Keratinocyte (primary cell): Measurements from ENCODE around the gene PRDM7. TPM values are rescaled to one million over a fixed set of nuclear protein-coding genes. Genes with fewer than 3 reads are reported as not detected.

Experiments
- DNase-seq: peaks from one replicate; pipeline ENCODE4 v3.0.0-alpha.2; 2011; ENCODE audit warnings: low read depth, missing footprints, low spot score
- FAIRE-seq: peaks from 2 replicates; lab custom pipeline; 2011; peaks lifted over from hg19 to GRCh38; lab: Jason Lieb, UNC
- H2AFZ ChIP-seq: 2 replicates; pipeline ENCODE4 v1.6.0; 2012; ENCODE audit warnings: low read length, control low read depth, inconsistent platforms; ENCODE audit not compliant: control insufficient read depth
- H3K27ac ChIP-seq: 2 replicates; pipeline ENCODE4 v1.5.1; 2011; ENCODE audit warnings: low read length; ENCODE audit not compliant: control insufficient read depth, insufficient read depth
- H3K27me3 ChIP-seq: 3 replicates; pipeline ENCODE4 v1.6.0; 2011; ENCODE audit warnings: low read length; ENCODE audit not compliant: control insufficient read depth, insufficient read depth; ENCODE audit errors: extremely low read depth
- H3K36me3 ChIP-seq, 2 experiments: 2 replicates in 1 of 2; 3 replicates in 1 of 2; pipeline ENCODE4 v1.5.1; 2011; ENCODE audit warnings: low read length in 2 of 2, mild to moderate bottlenecking in 1 of 2; ENCODE audit not compliant: control insufficient read depth in 2 of 2, insufficient read depth in 2 of 2; ENCODE audit errors: extremely low read depth in 1 of 2
- H3K4me1 ChIP-seq: 3 replicates; pipeline ENCODE4 v1.5.1; 2011; ENCODE audit warnings: low read length; ENCODE audit not compliant: control insufficient read depth, insufficient read depth; ENCODE audit errors: extremely low read depth
- H3K4me2 ChIP-seq: 3 replicates; pipeline ENCODE4 v1.6.0; 2011; ENCODE audit warnings: low read depth, low read length; ENCODE audit not compliant: control insufficient read depth, insufficient read depth; ENCODE audit errors: extremely low read depth
- H3K4me3 ChIP-seq, 3 experiments: fragments of 200-600 bp in 1 of 3; sonication (generic) in 1 of 3; 2 replicates in 2 of 3; 3 replicates in 1 of 3; pipeline ENCODE4 v1.5.1; 2011 to 2016; ENCODE audit warnings: low read length in 3 of 3, mild to moderate bottlenecking in 3 of 3, control low read depth in 2 of 3, inconsistent platforms in 1 of 3, low read depth in 1 of 3, mixed read lengths in 1 of 3, mixed run types in 1 of 3, moderate library complexity in 1 of 3; ENCODE audit not compliant: control insufficient read depth in 2 of 3, insufficient read depth in 2 of 3; ENCODE audit errors: extremely low read depth in 1 of 3
- H3K79me2 ChIP-seq: 2 replicates; pipeline ENCODE4 v1.6.0; 2012; ENCODE audit warnings: low read length; ENCODE audit not compliant: control insufficient read depth, insufficient read depth
- H3K9ac ChIP-seq: 3 replicates; pipeline ENCODE4 v1.6.0; 2011; ENCODE audit warnings: low read length; ENCODE audit not compliant: control insufficient read depth, insufficient read depth; ENCODE audit errors: extremely low read depth
- H3K9me1 ChIP-seq: 3 replicates; pipeline ENCODE4 v1.6.0; 2011; ENCODE audit warnings: low read length; ENCODE audit not compliant: control insufficient read depth, insufficient read depth; ENCODE audit errors: extremely low read depth
- H3K9me3 ChIP-seq: 2 replicates; pipeline ENCODE4 v1.5.1; 2012; ENCODE audit warnings: low read depth, low read length; ENCODE audit not compliant: control insufficient read depth
- H4K20me1 ChIP-seq: 3 replicates; pipeline ENCODE4 v1.6.0; 2011; ENCODE audit warnings: low read length; ENCODE audit not compliant: control insufficient read depth, insufficient read depth; ENCODE audit errors: extremely low read depth
- EZH2 ChIP-seq: IDR thresholded peaks from one replicate; pipeline ENCODE4 v1.6.1; 2012; ENCODE audit warnings: inconsistent platforms, mild to moderate bottlenecking, low read length, moderate library complexity
- dilution Hi-C: fragments of 300-500 bp; cut with MboI; formaldehyde crosslinking; loops from one replicate; pipeline ENCODE4 v1.7.0; 2020; ENCODE audit warnings: low sequenced_read_pairs; ENCODE audit not compliant: extremely low pct_ligation_motif_present
- polyA plus RNA-seq, 5 experiments: library from polyadenylated mRNA; depleted of rRNA in 3 of 5; stranded (reverse) in 3 of 5; stranded (forward) in 1 of 5; unstranded in 1 of 5; fragments of >200 nt; gene quantifications; 1 replicate in 1 of 5; 2 replicates in 3 of 5; 3 replicates in 1 of 5; pipeline versions ENCODE4 v1.2.1 to v1.2.3, GENCODE V29; 2011 to 2012; ENCODE audit warnings: missing spikeins in 2 of 5, low read depth in 1 of 5, low replicate concordance in 1 of 5
- TF ChIP-seq, protein P1 (sequence below), 3 experiments: IDR thresholded peaks in 1 of 3; conservative IDR thresholded peaks in 1 of 3; optimal IDR thresholded peaks in 1 of 3; 2 replicates in 2 of 3; 3 replicates in 1 of 3; pipeline versions ENCODE3 to v1.5.1; 2011; ENCODE audit warnings: low read length in 3 of 3, mild to moderate bottlenecking in 3 of 3, moderate library complexity in 2 of 3, control low read depth in 1 of 3, inconsistent platforms in 1 of 3; ENCODE audit not compliant: insufficient read depth in 2 of 3; ENCODE audit errors: extremely low read depth in 1 of 3

PRDM7 gene
- polyA plus RNA-seq, 1 donor (not counting 4 experiments of a cell fraction or from before 2014, with no cell fraction given): not detected

- no peak overlapping the region for H3K9ac ChIP-seq
- H3K4me3 ChIP-seq: peak overlapping the region in 1 of 3 experiments; percentile 3
- H3K4me1 ChIP-seq: peaks cover 23% of the 10 kb centered on the region
- H4K20me1 ChIP-seq: peaks cover 4% of the 10 kb centered on the region
- H3K27ac ChIP-seq: no peak overlapping the region
- H3K9me1 ChIP-seq: peaks cover 4% of the 10 kb centered on the region
- no peak for TF ChIP-seq EZH2
- TF ChIP-seq, protein P1, sequence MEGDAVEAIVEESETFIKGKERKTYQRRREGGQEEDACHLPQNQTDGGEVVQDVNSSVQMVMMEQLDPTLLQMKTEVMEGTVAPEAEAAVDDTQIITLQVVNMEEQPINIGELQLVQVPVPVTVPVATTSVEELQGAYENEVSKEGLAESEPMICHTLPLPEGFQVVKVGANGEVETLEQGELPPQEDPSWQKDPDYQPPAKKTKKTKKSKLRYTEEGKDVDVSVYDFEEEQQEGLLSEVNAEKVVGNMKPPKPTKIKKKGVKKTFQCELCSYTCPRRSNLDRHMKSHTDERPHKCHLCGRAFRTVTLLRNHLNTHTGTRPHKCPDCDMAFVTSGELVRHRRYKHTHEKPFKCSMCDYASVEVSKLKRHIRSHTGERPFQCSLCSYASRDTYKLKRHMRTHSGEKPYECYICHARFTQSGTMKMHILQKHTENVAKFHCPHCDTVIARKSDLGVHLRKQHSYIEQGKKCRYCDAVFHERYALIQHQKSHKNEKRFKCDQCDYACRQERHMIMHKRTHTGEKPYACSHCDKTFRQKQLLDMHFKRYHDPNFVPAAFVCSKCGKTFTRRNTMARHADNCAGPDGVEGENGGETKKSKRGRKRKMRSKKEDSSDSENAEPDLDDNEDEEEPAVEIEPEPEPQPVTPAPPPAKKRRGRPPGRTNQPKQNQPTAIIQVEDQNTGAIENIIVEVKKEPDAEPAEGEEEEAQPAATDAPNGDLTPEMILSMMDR (optimal IDR thresholded peaks at IDR 0.05 in 1 of 3, IDR thresholded peaks at IDR 0.05 in 1 of 3, conservative IDR thresholded peaks at IDR 0.05 in 1 of 3; ENCODE audit: extremely low read depth in 1 of 3, insufficient read depth in 2 of 3, low read length in 3 of 3): no peak
- peak overlapping the region; percentile 16 for H3K4me2 ChIP-seq
- peaks cover 16% of the 10 kb centered on the region for H3K27me3 ChIP-seq
- FAIRE-seq (no peak), DNase-seq (no peak)
- dilution Hi-C loops: no loop called here
- peaks cover 4% of the 10 kb centered on the region for H3K9me3 ChIP-seq
- no peaks in the 10 kb centered on the region for H3K79me2 ChIP-seq
- H3K36me3 ChIP-seq: no peaks in the 10 kb centered on the region
- no peak overlapping the region for H2AFZ ChIP-seq
Measured at GRCh38 chr16:90048347-90048722, 28.8 kb downstream of the PRDM7 start.

- dilution Hi-C loops: no loop called here
- TF ChIP-seq EZH2: no peak
- TF ChIP-seq, protein P1 (optimal IDR thresholded peaks at IDR 0.05 in 1 of 3, IDR thresholded peaks at IDR 0.05 in 1 of 3, conservative IDR thresholded peaks at IDR 0.05 in 1 of 3; ENCODE audit: extremely low read depth in 1 of 3, insufficient read depth in 2 of 3, low read length in 3 of 3): no peak
- Histone ChIP-seq H3K27ac (no peak overlapping the region), H3K4me3 (peak overlapping the region in 2 of 3 experiments; percentile 3 to 30), H3K9ac (no peak overlapping the region), H3K9me1 (peaks cover 4% of the 10 kb centered on the region), H4K20me1 (peaks cover 4% of the 10 kb centered on the region), H3K36me3 (no peaks in the 10 kb centered on the region), H3K9me3 (no peaks in the 10 kb centered on the region), H3K79me2 (no peaks in the 10 kb centered on the region), H3K4me1 (peaks cover 24% of the 10 kb centered on the region), H3K27me3 (peaks cover 16% of the 10 kb centered on the region), H3K4me2 (peak overlapping the region; percentile 67), H2AFZ (no peak overlapping the region)
- FAIRE-seq (no peak), DNase-seq (no peak)
Measured at GRCh38 chr16:90047714-90048346, 29.3 kb downstream of the PRDM7 start.
